DMS79 treated with DMSO at 0.1 percent for 48 hours (cell line): ENCODE data around the gene MUC6.

ENCODE experiments used
- DNase-seq: peaks from one replicate; lab custom pipeline; 2025; lab: John Stamatoyannopoulos, UW

Gene MUC6

DNA sequence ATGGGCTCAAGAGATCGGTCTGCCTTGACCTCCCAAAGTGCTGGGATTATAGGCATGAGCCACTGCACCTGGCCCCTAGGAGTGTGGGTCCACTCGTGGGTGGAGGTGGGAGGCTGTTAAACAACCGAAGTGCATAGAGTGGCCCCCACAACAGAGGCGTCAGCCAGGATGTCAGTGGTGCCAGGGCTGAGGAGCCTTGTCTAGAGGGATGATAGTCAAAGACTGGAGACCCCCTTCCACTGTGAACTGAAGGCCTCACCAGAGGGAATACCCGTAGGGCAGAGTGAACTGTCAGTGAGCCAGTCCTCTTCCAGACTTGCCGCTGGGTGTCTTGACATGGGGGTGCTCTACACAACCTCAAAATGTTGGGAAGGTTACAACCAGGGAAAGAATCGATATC, 72.7 kb downstream of the MUC6 start:
- no peak for DNase-seq
